Measurements from ENCODE around the gene SLC25A13.

SLC25A13 gene

DNA sequence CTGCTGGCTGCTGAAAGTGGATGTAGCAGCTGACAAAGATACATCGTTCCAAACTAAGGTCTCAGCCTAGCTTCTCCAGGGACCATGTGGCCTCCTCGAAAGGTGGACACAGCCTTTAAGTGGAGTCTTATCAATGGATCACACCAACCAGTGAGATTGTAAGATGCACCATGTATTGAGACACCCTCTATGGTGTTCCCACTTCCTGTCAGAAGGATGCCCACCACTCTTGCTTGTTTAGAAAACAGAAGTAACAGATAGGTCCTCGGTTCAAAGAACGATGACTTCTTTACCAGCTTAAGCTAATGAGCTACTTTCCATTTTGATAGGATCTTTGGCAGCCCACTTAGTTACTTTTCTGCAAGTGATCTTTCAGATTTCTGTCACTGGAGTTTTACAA, 34.3 kb downstream of the SLC25A13 start:
- DNase-seq = no peak

DNA sequence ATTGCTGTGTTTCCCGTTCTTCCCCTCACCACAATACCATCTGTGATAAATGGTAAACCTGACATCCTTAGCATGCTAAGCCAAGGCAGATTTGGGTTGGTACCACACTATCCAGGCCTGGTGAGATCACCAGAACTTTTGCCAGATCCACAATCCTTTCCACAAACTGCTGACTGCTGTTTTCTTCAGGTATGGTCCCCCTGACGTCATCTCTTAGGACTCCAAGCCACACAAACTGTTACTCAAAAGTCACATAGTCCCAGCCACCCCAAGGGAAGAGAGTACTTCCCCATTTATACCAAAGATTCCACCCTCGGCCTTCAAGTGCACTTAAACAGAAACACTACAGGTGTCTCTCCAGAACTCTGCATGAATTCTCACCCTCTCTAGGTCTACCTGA, 34.8 kb downstream of the SLC25A13 start:
- DNase-seq = no peak

DNA sequence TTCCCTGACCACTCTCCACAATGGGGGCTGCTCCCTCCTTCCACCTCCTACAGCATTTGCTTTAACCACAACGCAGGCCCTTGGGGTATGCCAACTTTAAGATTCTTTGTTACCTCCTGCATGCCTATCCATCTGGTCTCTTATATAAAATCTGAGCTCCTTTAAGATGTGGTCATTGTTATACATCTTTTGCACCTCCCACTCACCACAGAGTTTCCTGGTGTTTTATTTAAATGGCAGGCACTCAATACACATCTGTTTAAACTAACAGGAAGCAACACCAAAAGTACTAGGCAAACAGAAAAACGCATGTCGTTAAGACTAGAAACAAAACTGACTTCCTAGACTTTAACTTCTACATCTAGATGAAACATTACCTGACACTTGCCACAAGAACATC, 36.3 kb downstream of the SLC25A13 start:
- no peak for DNase-seq

DNA sequence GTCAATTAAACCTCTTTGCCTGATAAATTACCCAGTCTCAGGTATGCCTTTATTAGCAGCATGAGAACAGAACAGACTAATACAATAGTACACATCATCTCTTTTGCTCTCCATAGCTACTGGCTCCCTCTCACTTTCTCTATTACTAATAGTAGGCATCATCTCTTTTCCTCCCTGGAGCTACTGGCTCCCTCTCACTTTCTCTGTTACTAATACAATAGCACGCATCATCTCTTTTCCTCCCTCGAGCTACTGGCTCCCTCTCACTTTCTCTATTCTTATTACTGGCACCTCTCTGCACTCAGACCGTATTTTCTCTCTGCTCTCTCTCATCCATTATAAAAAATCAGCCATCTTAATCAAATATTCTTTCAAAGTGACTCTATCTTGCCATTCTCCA, 37.1 kb downstream of the SLC25A13 start:
- DNase-seq = no peak

DNA sequence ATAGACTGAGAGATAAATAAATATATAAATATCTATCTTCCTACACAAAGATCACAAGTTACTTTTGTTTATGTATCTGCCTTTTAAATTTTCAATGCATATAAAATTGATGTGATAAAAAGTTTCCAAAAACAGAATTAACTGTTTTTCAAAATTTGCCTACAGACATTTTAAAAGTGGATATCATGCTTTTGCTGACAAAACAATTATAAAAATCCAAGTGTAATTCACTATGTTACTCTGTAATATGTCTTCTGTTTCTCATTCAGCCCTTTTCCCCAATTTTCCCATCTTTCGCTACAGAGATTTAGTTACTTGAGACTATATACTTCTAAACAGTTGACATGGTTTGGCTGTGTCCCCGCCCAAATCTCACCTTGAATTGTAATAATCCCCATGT, 37.7 kb downstream of the SLC25A13 start:
- DNase-seq = no peak

DNA sequence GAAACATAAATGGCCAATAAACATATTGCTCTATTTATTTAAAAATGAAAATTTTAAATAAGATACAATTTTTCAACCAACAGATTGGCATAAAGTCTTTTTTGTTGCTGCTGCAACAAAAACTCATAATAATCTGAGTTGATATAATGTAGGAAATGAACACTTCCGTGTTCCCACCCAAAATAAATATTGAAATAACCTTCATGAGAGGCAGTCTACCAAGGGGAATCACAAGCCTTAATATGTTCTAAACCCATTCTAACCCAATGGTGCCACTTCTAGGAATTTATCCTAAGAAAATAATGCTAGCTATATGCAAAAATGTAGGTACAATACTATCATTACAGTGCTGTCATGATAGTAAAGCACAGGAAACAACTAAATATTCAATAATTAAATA, 39.1 kb downstream of the SLC25A13 start:
- no peak for DNase-seq

DNA sequence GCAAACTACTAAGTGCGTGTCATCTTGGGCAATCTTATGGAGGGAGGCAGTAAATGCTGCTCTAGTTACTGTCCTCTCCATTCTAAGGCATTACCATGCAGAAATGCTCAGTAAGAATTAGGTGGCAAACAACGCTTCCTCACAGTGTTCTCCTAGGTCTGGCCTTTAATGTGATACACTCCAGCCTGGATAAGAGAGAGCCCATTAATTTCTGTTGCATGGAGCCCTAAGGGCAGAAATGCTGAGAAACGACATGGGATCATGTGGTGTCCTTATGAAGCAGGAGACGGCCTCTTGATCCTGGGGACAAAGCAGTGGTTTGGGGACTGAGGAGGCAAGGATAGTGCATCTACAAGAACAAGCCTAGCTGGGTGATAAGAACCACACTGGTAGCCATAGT, 44.0 kb downstream of the SLC25A13 start:
- no peak for DNase-seq

DNA sequence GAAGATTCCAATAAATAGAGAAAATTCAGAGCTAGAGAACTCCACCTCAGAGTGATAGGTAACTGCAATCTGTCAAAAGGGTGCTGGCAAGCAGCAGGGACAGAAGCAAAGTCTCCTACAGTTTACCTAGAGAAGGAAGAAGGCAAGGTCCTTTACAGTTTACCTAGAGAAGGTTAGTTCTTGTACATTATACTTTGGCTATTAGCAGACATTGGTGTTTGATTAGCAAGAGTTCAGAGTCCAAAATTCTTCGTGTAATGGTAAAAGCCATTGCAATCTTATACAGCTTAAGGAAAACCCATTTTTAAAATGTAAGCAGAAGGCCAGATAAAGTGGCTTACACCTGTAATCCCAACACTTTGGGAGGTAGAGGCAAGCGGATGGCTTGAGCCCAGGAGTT, 45.9 kb downstream of the SLC25A13 start:
- DNase-seq = no peak

DNA sequence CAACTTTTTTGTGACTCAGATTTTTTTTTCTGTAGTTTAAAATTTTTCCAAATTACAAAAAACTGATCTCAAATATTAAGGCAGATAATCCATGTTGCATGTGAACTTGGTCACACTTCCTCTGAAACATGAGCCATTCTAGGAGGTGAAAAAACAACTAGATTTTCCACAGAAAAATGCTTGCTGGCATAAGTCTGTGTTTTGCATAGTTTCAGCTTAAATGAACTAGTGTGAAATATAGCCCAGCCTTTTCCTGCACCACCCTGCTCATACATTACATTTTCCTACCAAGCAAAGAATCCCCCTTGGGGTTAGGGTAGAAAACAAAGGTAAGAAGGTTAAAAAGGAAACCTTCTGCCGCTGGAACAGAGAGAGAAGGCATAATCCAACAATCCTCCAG, 48.2 kb downstream of the SLC25A13 start:
- no peak for DNase-seq

DNA sequence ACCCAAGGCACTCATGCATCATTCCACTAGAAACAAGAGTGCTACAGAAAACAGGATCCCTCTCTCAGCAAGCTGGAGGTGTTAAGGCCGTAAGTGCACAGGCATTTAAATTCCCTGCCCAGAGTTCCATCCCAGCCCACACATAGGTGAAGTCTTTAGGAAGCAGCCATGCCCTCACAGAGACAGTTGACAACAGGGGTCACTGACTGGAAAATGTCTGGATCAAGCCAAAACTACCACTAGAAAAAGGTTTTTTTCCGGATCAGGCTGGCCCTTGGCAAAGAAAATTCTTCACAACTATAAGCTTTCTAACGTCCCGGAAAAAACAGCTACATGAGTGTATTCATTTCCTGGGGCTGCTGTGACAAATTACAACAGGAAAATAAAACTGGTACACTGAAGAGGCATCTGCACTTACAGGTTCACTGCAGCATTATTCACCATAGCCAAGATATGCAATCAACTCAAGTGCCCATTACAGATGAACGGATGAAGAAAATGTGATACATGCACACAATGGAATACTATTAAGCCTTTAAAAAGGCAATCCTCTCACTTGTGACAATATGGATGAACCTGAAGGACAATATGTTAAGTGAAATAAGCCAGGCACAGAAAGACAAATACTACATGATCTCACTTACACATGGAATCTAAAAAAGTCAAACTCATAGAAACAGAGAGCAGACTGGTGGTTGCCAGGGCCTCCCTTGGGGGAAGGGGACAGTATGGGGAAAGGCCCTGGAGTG, 52.5 kb downstream of the SLC25A13 start:
- no peak for DNase-seq

DNA sequence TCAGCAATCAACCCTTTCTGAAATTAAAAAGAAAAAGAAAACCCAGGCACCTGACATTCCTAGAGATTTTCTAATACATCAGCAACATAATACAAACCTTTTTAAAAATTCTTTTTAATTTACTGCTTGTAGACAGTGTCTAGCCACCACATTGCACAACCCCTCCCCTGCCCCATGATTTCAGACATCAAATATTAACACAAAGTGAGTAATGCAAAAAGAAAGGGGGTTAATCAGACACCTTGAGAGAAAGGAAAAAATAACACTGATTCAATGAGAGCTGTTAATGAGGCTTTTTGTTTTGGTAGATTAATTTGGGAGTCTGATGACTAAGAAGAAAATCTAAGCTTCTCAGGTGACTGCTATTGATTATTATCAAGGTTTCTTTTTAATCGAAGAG, 55.3 kb downstream of the SLC25A13 start:
- DNase-seq = no peak

DNA sequence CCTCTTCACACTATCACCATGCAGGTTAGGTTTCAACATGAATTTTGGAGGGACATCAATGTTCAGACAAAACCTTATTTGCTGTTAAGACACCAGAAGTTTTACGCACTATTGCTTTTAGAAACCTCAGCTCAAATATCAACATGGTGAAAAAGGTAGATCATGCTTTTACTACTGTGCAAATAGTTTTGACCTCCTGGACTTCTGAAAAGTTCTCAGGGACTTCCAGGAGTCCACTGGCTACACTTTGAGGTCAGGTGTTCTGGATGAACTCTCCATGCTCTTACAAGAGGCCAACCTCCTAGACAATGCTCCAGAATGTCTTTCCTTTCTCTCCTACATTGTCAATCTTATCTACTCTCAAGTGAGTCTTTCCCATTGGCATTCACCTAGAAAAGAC, 55.9 kb downstream of the SLC25A13 start:
- DNase-seq = no peak

DNA sequence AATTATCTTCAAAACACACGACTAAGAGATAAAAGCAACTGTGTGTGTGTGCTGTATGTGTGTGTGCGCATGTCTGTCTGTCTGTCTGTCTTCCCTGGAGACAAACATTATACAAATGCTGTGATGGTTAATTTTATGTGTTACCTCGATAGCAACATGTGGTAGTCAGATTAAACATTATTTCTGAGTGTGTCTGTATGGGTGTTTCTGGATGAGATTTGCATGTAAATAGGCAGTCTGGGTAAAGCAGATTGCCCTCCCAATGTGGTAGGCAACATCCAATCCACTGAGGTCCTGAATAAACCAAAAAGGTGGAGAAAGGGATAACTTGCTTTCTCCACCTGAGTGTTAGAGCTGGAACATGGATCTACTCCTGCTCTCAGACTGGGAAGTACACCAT, 67.9 kb downstream of the SLC25A13 start:
- no peak for DNase-seq

DNA sequence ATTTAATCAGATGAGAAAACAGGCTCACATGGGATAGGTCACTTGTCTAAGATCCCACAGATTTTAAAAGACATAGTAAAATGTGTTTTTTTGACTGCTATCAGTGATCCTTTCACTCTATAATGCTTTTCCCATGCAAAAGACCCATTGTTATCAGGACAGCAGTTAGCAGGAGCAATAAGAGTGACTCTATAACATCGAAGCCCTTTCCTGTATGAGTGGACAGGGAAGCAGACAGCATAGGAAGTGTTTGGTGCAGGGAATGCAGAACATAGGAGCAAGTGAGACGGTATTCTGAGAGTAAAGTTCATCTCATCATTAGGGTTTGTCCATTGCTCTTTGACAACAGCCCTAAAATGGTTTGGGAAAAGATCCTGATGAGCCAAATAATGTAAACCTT, 68.5 kb downstream of the SLC25A13 start:
- DNase-seq = no peak

DNA sequence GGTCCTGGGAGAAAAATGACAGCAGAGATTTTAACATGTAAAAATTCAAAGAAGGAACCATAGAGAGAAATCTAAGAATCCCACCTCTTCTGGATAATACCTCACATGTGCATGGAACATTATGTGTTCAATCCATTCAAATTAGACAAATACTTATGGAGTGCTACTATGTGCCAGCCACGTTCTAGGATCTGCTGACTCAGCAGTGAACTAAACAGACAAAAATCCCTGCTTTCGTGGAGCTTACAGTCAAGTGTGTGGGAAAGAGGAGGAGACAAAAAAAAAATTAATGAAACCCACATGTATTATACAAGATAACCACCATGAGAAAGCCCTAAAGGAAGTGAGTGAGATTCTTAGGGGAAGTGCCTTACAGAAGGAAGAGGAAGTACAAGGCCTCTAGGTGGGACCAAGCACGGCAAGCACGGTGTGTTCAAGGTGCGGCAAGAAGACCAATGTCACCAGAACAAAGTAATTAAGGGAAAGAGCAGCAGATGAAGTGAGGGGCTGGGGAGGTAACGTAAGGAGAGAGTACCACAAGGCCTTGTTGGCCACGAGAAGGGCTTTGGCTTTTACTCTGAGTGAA, 71.0 kb downstream of the SLC25A13 start:
- DNase-seq = no peak

DNA sequence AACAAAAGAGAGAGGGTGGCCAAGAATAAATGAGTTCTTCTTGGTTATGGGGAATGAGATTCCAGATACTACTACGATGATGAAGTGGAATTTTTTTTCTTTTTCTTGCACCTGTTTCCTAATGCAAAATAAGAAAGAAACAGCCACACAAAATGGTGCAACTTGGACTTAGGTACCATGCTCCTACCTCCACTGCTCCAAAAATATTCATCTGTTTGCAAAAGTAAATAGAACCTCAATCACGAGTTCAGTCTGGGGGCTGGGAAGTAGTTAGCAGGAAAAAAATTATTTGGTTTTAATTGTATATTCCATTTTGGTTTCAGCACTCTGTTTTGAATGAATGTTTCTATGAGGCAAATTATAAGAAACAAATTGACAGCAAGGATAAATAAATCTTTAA, 73.5 kb downstream of the SLC25A13 start:
- DNase-seq = no peak

DNA sequence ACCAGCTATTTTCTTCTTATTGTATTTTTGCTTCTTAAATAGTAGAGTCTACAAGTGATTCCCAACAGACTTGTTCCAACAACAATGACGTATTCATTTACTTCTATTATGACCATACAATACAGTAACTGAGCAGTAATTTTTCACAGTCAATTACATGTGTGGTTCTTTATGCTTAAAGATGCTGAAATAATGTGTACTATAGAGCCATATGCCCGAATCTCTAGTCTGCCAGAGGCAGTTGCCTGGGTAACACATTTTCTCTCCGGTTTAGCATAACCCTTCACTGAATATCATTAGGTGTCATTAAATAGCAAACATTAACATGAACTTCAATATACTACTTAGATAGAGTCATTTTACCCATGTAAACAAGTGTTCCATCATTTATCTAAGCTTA, 75.0 kb downstream of the SLC25A13 start:
- DNase-seq = no peak

DNA sequence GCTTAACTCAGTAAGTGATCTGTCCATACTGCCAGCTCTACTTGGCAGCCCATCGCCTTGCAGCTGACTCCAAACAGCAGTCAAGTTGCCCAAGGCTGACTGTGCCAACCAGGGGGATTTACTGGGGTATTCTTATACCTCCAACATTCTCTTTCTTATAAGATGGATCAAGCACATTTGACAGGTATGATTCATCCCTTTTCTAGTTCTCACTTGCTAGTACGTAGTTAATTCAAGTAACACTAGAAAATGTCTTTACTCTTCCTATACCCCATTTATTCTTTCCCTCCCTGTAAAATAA, 77.0 kb downstream of the SLC25A13 start:
- DNase-seq = no peak

DNA sequence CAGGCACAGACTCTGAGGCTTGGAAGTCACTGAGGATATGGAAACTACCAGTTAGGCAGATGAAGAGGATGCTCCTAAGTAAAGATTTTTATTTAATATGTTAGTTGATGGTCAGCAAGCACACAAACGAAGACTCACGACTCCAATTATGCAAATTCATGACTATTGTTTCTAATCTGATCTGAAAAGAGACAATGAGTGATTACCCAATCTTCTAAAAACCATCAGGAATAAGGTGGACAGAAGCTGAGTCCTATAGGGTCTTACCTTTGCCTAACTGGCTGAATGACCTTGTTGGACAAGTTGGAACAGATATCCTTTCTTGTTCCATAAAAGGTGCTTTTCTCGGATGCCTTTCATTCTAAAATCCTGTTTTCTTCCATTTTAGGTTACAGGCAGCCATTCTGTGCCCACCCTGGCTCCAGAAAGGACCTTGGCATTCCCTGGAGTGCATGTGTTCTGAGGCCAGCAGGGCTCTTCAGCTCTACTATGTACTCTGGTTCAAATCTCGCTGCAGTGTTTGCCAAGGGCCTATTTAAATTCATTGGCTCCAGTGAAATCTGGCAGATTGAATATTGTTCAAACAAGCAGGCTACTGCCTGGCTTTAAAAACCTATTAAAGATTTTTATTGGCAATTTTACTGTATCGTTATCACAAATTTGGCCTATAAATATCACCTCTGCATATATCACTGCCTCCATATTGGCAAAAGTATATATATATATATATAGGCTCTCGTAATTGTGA, 77.5 kb downstream of the SLC25A13 start:
- DNase-seq = no peak

DNA sequence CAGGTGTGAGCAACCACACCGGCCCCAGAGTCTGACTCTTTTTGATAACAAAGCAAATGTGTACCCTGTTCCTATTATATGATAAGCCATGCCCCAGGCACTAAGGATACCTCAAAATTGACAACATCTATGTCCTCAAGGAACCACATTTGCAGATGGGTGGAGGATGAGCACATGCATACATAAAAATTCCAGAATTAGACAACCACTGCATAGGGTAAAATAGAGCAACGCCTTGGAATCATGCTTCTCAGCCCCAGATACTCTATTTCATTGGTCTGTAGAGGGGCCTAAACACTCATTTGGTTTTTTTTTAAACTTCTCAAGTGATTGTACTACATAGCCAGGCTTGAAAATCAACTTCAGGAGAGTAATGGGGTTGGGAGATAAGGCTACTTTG, 78.7 kb downstream of the SLC25A13 start:
- no peak for DNase-seq

DNA sequence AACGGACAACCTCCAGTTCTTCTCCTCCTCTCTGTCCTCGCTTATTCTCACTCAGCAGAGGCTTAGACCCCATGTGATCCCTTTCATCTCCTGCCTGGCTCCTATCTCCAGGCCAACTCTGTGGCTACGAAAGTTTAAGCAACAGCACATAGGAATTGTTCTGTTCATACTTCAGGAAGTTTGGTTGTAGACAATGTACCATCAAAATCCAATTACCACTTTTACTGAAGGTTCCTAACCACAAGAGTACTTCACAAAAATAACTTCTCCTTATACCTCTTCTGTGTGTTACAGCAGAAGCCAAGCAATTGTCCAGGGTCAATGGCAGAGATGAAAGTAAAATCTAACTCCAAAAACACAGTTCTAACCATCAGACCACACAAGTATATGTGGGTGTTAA, 80.0 kb downstream of the SLC25A13 start:
- no peak for DNase-seq

DNA sequence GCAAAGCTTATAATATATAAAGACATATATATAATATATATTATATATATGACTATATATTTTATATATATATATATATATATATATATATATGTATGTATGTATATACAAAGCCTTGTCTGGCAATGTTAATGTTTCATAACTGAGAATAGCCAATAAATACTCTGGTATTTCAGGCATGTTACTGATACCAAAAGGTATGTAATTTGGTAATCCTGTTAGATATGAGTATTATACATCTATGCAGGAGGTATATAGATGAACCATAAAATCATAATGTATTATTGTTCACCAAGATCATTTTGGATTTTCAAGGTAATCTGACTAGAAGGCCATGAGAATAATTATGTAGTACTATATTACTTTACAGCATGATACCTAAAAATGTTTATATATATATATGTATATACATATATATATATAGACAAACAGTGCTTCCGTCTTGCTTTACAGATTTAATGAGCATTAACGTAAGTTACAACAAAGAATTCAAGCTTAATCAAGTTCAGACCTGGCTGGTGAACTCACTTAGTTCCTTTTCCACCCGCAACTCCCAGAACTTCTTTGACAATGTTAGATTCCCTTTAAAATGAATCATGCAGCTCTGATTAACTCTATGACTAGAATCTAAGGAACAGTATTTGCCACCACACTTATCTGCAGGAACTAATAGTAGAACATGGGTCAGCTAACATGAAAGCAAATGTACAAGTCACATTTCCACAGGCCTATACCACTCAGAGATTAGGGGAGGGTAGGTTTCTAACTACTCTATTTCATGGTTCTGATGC, 82.7 kb downstream of the SLC25A13 start:
- DNase-seq = no peak

DNA sequence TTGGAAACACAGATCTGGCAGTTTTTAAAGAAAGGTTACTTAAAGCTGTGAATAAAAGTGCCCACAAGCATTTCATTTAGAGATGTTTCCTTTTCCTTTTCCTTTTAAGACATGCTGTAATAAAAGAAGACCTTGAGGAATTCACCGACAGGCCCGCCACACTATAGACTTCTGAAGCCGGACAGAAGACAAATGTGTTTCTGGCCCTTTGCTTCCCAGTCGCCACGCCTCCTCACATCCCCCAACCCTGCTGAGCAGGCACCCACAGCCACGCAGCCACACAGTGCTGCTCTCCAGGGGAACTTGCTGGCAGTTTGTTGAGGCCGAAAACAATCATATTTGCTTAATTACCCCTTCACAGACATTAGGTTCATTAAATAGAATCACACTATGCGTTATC, 83.4 kb downstream of the SLC25A13 start:
- no peak for DNase-seq

DNA sequence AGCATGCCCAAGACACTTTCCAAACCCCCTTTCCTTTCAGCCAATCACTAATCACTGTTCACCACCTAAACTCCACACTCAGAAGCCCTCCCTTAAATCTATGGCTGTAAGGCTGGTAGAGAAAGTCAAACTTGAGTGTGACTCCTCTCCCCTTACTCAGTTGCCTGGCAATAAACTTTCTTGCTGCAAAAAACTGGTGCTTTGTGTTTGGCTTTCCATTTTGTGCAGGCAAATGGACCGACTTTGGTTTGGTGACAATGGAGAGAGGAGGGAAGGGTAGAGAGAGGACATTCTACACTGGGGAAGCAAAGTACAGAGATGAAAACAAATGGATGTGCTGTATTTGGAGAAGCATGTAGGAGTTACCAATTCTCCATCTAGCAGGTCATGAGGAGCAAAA, 84.9 kb downstream of the SLC25A13 start:
- DNase-seq = no peak

Data from 8988T (cell line).